Stimulated activated CD8-positive, alpha-beta memory T cell treated with anti-CD3 and anti-CD28 coated beads, Interleukin-2, amount 100 ng/mL, for 48 hours (primary cell): ENCODE results near the gene SLC35E2B.

ENCODE experiments used
- DNase-seq, 2 donors: peaks; one replicate each; pipeline ENCODE4 v3.0.0-alpha.2; 2020; ENCODE audit warnings: low read depth in 2 of 2

Gene SLC35E2B

GRCh38 chr1:1610796-1611195, 81.8 kb downstream of the SLC35E2B start:
- DNase-seq = no peak

- no peak for DNase-seq
Observed at GRCh38 chr1:1609822-1610485, 82.6 kb downstream of the SLC35E2B start.
